ENCODE measurements around the gene MAGOH. TPM values are rescaled to one million over a fixed set of nuclear protein-coding genes. Genes with fewer than 3 reads are reported as not detected.

MAGOH gene
- total RNA-seq, 4 donors from 2014 or later: 16.2 to 50.3 (median 20.2) TPM

GRCh38 chr1:53272349-53272748, 34.0 kb upstream of the MAGOH start:
- Histone ChIP-seq H3K4me1 (no peaks in the 10 kb centered on the region), H3K36me3 (no peaks in the 10 kb centered on the region), H3K9me3 (no peaks in the 10 kb centered on the region), H3K4me3 (no peak overlapping the region), H3K27ac (no peak overlapping the region), H3K27me3 (no peaks in the 10 kb centered on the region)
- no peak for TF ChIP-seq POLR2A (IDR thresholded peaks at IDR 0.05)
- TF ChIP-seq CTCF (IDR thresholded peaks at IDR 0.05): no peak
- no peak for DNase-seq

GRCh38 chr1:53271446-53272090, 33.2 kb upstream of the MAGOH start:
- no peaks in the 10 kb centered on the region for H3K9me3 ChIP-seq
- no peaks in the 10 kb centered on the region for H3K27me3 ChIP-seq
- peak in 1 of 3 donors; percentile 22 for DNase-seq
- H3K27ac ChIP-seq: no peak overlapping the region
- no peak for TF ChIP-seq POLR2A (IDR thresholded peaks at IDR 0.05)
- TF ChIP-seq CTCF (IDR thresholded peaks at IDR 0.05): no peak
- H3K4me3 ChIP-seq: no peak overlapping the region
- no peaks in the 10 kb centered on the region for H3K4me1 ChIP-seq
- H3K36me3 ChIP-seq: no peaks in the 10 kb centered on the region

GRCh38 chr1:53270873-53271272, 32.6 kb upstream of the MAGOH start:
- no peak overlapping the region for H3K4me3 ChIP-seq
- H3K27me3 ChIP-seq: no peaks in the 10 kb centered on the region
- H3K9me3 ChIP-seq: no peaks in the 10 kb centered on the region
- DNase-seq: no peak
- H3K36me3 ChIP-seq: no peaks in the 10 kb centered on the region
- H3K4me1 ChIP-seq: no peaks in the 10 kb centered on the region
- no peak overlapping the region for H3K27ac ChIP-seq
- no peak for TF ChIP-seq POLR2A (IDR thresholded peaks at IDR 0.05)
- no peak for TF ChIP-seq CTCF (IDR thresholded peaks at IDR 0.05)

GRCh38 chr1:53270107-53270506, 31.8 kb upstream of the MAGOH start:
- H3K9me3 ChIP-seq: no peaks in the 10 kb centered on the region
- no peaks in the 10 kb centered on the region for H3K4me1 ChIP-seq
- DNase-seq: no peak
- no peaks in the 10 kb centered on the region for H3K36me3 ChIP-seq
- no peak overlapping the region for H3K27ac ChIP-seq
- H3K4me3 ChIP-seq: no peak overlapping the region
- H3K27me3 ChIP-seq: no peaks in the 10 kb centered on the region
- TF ChIP-seq POLR2A (IDR thresholded peaks at IDR 0.05) (no peak), CTCF (IDR thresholded peaks at IDR 0.05) (no peak)

GRCh38 chr1:53267761-53268160, 29.4 kb upstream of the MAGOH start:
- Histone ChIP-seq H3K27me3 (no peaks in the 10 kb centered on the region), H3K4me1 (no peaks in the 10 kb centered on the region), H3K4me3 (no peak overlapping the region), H3K27ac (no peak overlapping the region), H3K36me3 (no peaks in the 10 kb centered on the region), H3K9me3 (no peaks in the 10 kb centered on the region)
- TF ChIP-seq CTCF (IDR thresholded peaks at IDR 0.05) (no peak), POLR2A (IDR thresholded peaks at IDR 0.05) (no peak)
- DNase-seq: no peak

GRCh38 chr1:53266038-53266437, 27.7 kb upstream of the MAGOH start:
- Histone ChIP-seq H3K4me1 (no peaks in the 10 kb centered on the region), H3K27me3 (no peaks in the 10 kb centered on the region), H3K27ac (no peak overlapping the region), H3K4me3 (no peak overlapping the region), H3K9me3 (no peaks in the 10 kb centered on the region), H3K36me3 (no peaks in the 10 kb centered on the region)
- TF ChIP-seq CTCF (IDR thresholded peaks at IDR 0.05) (peak in 2 of 6 experiments; percentile 18 to 20), POLR2A (IDR thresholded peaks at IDR 0.05) (no peak)
- DNase-seq: no peak

Measured in Peyer's patch (tissue), 4 donors.